HG03097 (cell line): ENCODE data around the gene CNOT6L.
"Not testable (repeated sequence)": the region's sequence is repeated elsewhere in the genome, so short reads cannot be mapped to it uniquely, and the experiment has no call there.

Experiments used
- ATAC-seq: cut with Tn5 transposase; IDR thresholded peaks from one replicate; pipeline ENCODE4 v1.9.1; 2021; ENCODE audit not compliant: unreplicated experiment, low FRiP score

Gene CNOT6L

GRCh38 chr4:77818602-77819403, at the start of gene CNOT6L:
TSS of gene CNOT6L (minus strand) at chr4:77819368. CDS start at chr4:77819308, 60 bp downstream.
- ATAC-seq = peak; percentile 25

DNA sequence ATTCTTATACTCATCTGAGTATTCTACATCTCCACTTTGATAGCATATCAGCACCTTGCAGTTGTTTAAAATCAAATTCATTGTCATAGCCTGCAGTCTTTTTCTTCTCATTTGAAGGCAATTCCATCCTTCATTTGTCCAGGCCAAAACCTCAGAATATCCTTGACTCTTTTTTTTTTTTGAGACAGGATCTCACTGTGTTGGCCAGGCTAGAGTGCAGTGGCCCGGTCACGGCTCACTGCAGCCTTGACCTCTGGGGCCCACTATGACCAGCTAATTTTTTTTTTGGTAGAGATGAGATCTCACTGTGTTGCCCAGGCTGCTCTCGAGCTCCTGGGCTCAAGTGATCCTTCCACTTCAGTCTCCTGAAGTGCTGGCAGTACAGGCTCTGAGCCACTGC, 46.1 kb upstream of the CNOT6L start:
- no peak for ATAC-seq

- ATAC-seq = not testable (repeated sequence)
Observed at GRCh38 chr4:77863341-77863740, 44.2 kb upstream of the CNOT6L start.

DNA sequence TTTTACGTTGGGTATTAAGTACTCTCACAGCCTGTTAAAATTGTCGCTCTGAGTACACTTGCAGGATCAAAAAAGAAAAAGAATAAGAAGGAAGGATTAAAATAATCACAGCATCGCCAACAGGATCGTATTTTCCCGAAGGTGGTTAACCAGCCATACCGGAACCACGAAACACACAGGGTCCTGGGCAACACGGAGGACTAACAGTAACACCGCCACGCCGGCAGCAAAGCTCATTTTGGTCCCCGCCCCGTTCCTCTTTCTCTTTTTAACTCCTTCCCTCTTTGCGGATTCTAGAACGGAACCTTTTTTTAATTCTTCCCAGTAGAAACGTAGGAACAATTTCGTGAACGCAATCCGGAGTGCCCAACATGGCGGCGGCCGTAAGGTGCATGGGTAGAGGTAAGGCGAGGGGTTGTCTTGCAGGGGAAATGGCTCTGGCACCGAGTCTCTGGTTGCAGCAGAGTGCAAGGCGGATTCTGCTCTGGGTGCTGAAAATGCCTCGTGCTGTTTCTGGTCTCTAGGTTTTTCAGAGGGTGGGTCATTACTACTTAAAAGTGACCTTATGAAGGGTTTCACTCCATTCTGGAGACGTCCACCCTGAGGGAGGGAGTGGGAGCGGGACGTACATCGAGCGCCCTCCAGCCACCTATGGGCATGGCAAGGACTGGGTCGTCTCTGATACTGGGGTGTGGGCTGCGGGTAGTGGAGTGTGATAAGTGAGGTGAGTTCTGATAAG, 43.5 kb upstream of the CNOT6L start, which contains the start of gene MRPL1:
Gene MRPL1 (plus strand): TSS at position 353 of the 739 bp plus-strand sequence. CDS start 19 bp downstream, at position 372.
- peak; percentile 82 for ATAC-seq

- ATAC-seq = no peak
Observed at GRCh38 chr4:77861495-77861894, 42.3 kb upstream of the CNOT6L start.

- no peak for ATAC-seq
Observed at GRCh38 chr4:77859256-77859655, 40.1 kb upstream of the CNOT6L start.

- no peak for ATAC-seq
Observed at GRCh38 chr4:77856152-77856551, 37.0 kb upstream of the CNOT6L start.

DNA sequence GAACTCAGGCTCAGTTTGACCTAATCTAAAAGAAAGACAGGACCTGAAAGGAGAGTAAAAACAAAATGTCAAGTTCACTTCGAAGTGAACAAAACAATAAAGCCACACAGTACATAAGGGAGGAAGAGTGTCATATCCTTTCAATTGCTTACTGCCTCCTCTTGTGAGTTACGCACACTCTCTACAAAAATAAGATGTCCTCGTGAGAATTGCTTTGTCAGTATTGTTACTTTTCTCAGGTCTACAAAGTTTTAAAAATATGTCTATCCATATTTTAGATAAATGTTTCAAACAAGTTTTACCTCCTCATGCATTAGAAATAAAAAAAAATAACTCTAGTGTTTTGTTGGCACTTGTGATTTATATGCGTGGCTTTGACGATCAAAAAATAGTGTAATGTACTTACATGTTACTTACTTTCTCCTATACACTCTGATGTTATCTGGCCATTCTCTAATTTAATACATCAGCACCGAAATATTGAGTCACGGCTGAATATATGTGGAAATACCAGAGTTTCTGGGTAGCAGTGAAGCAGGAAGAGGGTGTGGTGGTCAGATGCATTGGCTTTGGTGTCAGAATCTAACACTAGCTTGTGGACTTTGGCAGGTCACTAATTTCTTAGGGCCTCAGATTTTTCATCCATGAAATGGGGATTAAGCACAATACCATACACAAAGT, 35.4 kb upstream of the CNOT6L start:
- no peak for ATAC-seq

GRCh38 chr4:77852892-77853495, 33.8 kb upstream of the CNOT6L start:
- peak; percentile 89 for ATAC-seq

DNA sequence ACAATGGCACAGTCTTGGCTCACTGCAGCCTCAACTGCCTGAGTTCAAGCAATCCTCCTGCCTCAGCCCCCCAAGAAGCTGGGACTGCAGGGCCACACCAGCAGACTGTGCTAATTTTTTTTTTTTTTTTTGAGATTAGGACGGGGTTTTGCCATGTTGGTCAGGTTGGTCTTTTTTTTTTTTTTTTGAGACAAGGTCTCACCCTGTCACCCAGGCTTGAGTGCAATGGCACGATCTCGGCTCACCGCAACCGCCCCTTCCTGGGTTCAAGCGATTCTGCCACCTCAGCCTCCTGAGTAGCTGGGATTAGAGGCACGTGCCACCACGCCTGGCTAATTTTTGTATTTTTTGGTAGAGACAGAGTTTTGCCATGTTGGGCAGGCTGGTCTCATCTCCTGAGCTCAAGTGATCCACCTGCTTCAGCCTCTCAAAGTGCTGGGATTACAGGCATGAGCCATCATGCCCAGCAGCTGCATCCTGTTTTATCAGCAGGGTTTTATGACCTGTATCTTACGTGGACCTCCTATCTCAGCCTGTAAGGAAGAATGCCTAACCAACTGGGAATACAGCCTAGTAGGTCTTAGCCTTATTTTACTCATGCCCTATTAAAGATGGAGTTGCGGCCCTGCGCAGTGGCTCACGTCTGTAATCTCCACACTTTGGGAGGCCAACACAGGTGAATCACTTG, 30.3 kb upstream of the CNOT6L start:
- ATAC-seq = no peak

DNA sequence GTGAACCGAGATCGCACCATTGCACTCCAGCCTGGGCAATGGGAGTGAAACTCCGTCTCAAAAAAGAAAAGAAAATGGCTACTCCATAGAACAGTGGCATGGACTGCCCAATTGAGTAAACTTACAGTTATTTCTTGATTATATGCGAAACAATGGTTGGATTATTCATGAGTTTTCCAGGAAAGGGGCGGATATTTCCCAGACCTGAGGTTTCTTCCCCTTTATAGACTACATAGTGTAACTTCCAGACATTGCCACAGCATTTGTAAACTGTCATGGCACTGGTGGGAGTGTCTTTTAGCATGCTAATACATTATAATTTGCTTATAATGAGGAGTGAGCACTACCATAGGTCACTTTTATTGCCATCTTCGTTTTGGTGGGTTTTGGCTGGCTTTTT, 29.3 kb upstream of the CNOT6L start:
- no peak for ATAC-seq

GRCh38 chr4:77845929-77846328, 26.8 kb upstream of the CNOT6L start:
- no peak for ATAC-seq

- no peak for ATAC-seq
Observed at GRCh38 chr4:77845400-77845799, 26.2 kb upstream of the CNOT6L start.

DNA sequence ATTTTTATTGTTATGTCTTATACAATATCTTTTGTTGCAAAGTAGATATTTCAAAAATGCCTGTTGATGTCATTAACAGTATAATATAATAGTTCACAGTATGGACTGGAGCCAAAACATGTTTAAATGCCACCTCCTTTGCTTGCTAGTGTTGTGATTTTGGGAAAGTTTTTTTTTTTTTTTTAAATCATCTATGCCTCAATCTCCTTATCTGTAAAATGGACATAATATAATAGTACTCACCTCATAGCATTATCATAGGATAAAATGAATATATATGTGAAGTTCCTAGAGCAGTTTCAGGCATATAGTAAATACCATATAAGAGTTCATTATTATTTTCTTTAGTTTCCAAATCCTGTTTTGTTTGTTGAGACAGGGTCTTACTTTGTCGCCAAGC, 25.2 kb upstream of the CNOT6L start:
- ATAC-seq = no peak

DNA sequence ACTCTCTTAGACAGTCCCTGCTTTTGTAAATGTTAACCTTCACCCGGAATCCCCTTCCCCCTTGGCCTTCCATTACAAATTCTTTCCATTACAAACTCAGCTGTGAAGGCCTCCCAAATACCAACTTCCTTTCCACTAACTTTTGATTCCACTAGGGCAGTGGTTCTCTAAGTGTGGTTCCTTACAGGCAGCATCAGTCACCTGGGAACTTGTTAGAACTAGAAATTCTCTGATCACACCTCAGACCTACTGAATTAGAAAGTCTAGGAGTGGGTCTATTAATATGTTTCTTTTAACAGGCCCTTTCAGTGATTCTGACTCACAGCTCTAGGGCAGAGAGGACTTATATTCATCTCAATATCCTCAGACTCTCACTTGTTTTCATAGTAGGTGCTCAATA, 24.5 kb upstream of the CNOT6L start:
- no peak for ATAC-seq

GRCh38 chr4:77834403-77834802, 15.2 kb upstream of the CNOT6L start:
- ATAC-seq = no peak

- ATAC-seq = no peak
Observed at GRCh38 chr4:77833126-77833724, 14.1 kb upstream of the CNOT6L start.

DNA sequence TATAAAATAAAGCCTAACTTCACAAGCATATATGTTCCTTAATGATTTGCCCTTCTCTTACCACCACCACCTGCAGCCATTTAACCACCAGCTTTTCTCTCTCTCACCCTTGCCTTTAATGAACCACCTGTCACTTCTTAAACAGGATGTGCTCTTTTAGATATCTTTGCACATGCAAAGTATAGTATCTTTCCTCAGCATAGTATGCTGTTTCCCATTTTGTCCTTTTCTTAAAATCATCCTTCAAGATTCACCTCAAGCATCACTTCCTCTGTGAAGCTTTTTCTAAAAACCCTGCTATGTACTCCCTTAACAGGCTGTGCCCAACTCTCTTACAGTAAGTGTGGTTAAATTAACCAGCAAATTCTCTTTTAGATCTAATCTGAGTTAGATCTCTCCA, 8.2 kb upstream of the CNOT6L start:
- ATAC-seq = peak; percentile 73

DNA sequence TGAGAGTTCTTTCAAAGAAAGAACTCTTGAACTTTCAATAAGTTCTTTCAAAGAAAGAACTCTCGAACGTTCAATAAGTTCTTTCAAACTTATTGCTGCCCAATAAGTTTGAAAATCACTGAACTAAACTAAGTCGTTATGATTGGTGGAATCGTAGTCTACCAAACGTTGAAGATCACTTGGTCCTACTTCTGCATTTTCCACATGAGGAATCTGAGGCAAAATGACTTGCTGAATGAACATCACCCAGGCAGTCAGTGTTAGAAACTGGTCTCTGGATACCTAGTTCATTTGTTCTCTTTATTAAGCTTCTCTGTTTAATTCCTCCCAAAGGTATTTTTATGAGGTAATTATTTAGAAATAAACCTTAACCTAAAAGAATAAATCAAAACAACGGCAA, 7.1 kb upstream of the CNOT6L start:
- ATAC-seq = no peak

- ATAC-seq = no peak
Observed at GRCh38 chr4:77821775-77822174, 2.6 kb upstream of the CNOT6L start.
